HG02884 (cell line): ENCODE results near the gene PHOSPHO1.
A peak's percentile ranks its signal among the peaks of the same experiment; 100 is the strongest.

ENCODE experiments used
- ATAC-seq: cut with Tn5 transposase; IDR thresholded peaks from one replicate; pipeline ENCODE4 v1.9.1; 2021; ENCODE audit warnings: mild to moderate bottlenecking, moderate library complexity; ENCODE audit not compliant: unreplicated experiment

The PHOSPHO1 gene

GRCh38 chr17:49218941-49219913, 11.4 kb downstream of the PHOSPHO1 start:
- ATAC-seq: no peak

GRCh38 chr17:49217651-49218413, 12.8 kb downstream of the PHOSPHO1 start:
- ATAC-seq: no peak

DNA sequence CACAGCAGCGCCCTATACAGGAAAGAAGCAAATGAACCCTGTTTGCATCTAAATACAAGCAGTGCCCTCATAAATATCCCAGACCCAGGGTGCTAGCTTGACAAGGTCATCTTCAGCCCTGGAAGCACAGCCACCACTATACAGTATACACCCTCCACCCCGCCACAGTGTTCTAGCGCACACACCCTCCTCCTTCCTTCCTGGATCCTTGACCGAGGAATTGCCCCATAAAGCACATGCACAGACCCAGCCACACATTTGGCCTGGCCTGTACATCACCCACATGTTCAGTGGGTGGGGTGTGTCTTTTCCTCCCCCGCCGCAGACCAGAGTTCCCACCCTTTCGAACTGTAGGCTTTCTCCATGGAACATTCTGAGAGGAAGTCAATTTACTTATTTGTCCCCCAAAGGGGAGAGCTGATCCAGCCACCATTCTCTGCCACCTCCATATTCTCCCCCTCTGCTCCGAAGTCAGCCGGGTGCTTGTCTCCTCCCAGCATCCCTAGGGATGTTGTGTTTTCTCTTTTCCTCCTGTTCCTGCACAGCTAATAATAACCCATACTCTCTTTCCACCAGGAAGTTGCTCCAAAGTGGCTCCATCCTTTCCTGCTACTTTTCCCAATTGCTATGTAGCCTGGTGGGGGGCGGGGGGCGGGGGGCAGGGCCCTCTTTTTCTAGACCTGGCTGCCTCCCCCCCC, 13.5 kb downstream of the PHOSPHO1 start:
- no peak for ATAC-seq

DNA sequence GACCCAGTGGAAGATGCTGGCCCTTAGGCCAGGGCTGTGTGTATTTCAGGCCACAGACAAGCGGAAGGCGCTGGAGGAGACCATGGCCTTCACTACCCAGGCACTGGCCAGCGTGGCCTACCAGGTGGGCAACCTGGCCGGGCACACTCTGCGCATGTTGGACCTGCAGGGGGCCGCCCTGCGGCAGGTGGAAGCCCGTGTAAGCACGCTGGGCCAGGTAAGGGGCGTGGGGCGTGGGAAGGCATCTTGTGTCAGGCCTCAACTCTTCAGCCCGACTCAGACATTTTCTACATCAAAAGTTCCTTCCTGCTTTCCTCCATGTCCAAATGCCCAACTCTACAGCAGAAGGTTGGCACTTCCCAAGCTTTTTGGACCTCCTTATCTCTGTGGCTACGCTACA, 14.1 kb downstream of the PHOSPHO1 start:
- no peak for ATAC-seq

- no peak for ATAC-seq
Measured at GRCh38 chr17:49214676-49215360, 15.8 kb downstream of the PHOSPHO1 start.

GRCh38 chr17:49213847-49214246, 16.7 kb downstream of the PHOSPHO1 start:
- no peak for ATAC-seq

DNA sequence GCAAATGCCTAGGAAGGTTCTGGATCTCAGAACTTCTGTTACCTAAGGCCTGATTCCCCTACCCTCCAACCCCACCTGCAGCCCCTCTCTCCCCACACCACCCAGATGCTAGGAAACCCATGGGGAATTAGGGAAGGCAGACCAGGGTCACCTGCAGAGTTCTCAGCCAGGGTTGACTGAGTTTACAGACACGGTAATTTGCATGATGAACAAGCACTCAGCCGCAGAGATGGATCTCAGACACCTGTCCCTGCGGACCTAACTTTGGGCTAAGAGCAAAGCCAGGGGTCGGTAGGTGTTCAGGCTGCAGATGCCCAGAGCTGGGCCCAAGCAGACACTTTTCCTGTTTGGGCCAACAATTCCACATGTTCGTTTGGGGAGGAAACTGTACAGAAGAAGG, 17.2 kb downstream of the PHOSPHO1 start:
- no peak for ATAC-seq

GRCh38 chr17:49210158-49211029, 20.2 kb downstream of the PHOSPHO1 start, which contains the start of the genes ABI3 and GNGT2:
TSS of gene ABI3 (plus strand) at chr17:49210707. CDS start at chr17:49210725, 18 bp downstream.
TSS of gene GNGT2 (minus strand) at chr17:49210574. CDS start at chr17:49207422, 3,152 bp downstream.
- peak; percentile 71 for ATAC-seq

- no peak for ATAC-seq
Measured at GRCh38 chr17:49209061-49209571, 21.5 kb downstream of the PHOSPHO1 start.

GRCh38 chr17:49204516-49204915, 26.1 kb downstream of the PHOSPHO1 start:
- no peak for ATAC-seq

DNA sequence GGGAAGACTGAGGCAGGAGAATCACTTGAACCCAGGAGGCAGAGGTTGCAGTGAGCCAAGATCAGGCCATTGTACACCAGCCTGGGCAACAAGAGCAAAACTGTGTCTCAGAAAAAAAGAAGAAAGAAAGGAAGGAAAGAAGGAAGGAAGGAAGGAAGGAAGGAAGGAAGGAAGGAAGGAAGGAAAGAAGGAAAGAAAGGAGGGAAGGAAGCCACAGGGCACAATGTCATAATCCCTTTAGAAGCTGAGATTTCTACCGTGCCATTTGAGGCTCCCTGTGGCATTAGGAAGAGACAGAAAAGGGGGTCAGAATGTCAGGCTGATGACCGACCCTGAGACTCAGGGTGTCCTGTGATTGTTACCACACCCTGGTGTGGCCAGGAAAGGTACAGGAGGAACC, 26.8 kb downstream of the PHOSPHO1 start:
- no peak for ATAC-seq

- no peak for ATAC-seq
Measured at GRCh38 chr17:49201481-49201927, 29.1 kb downstream of the PHOSPHO1 start.

- no peak for ATAC-seq
Measured at GRCh38 chr17:49200423-49201083, 30.0 kb downstream of the PHOSPHO1 start.

DNA sequence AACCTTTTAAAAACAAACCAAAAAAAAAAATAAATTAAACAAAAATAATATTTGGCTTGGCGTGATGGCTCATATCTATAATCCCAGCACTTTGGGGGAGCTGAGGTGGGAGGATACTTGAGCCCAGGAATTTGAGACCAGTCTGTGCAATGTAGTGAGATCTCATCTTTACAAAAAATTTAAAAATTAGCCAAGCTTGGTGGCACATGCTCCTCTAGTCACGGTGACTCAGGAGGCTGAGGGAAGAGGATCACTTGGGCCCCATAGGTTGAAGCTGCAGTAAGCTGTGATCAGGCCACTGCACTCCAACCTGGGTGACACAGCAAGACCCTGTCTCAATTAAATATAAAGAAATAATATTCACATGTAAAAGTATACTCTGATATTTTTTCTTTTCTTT, 32.4 kb downstream of the PHOSPHO1 start:
- ATAC-seq: no peak

- no peak for ATAC-seq
Measured at GRCh38 chr17:49197346-49197998, 33.1 kb downstream of the PHOSPHO1 start.

GRCh38 chr17:49196520-49196919, 34.1 kb downstream of the PHOSPHO1 start:
- ATAC-seq: no peak

DNA sequence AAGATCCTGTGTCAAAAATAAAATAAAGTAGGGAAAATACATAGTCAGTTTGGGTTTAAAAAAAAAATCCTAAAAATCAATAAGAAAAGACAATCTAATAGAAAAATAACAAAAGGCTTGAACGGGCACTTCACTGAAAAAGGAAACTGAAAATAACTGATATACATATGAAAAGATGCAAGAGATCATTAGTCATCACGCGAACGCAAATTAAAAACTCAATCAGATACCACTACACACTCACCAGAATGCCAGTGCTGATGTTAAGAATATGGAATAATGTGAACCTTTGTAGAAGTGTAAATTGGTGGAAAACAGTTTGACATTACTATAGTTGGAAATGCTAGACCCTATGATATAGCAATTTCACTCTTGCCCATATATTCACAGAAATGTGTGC, 34.8 kb downstream of the PHOSPHO1 start:
- ATAC-seq: no peak

GRCh38 chr17:49194297-49194607, 36.3 kb downstream of the PHOSPHO1 start:
- ATAC-seq: no peak
